AG09319 (cell line): ENCODE results near the gene CPEB4.

Experiments used
- DNase-seq: peaks from one replicate; pipeline ENCODE4 v3.0.0-alpha.2; 2010; ENCODE audit warnings: low read depth; ENCODE audit errors: extremely low read depth
- TF ChIP-seq, protein P1 (sequence below): IDR thresholded peaks from 2 replicates; pipeline ENCODE4 v1.5.1; 2011; ENCODE audit warnings: low read depth, mild to moderate bottlenecking, inconsistent platforms, low read length, moderate library complexity

The CPEB4 gene

DNA sequence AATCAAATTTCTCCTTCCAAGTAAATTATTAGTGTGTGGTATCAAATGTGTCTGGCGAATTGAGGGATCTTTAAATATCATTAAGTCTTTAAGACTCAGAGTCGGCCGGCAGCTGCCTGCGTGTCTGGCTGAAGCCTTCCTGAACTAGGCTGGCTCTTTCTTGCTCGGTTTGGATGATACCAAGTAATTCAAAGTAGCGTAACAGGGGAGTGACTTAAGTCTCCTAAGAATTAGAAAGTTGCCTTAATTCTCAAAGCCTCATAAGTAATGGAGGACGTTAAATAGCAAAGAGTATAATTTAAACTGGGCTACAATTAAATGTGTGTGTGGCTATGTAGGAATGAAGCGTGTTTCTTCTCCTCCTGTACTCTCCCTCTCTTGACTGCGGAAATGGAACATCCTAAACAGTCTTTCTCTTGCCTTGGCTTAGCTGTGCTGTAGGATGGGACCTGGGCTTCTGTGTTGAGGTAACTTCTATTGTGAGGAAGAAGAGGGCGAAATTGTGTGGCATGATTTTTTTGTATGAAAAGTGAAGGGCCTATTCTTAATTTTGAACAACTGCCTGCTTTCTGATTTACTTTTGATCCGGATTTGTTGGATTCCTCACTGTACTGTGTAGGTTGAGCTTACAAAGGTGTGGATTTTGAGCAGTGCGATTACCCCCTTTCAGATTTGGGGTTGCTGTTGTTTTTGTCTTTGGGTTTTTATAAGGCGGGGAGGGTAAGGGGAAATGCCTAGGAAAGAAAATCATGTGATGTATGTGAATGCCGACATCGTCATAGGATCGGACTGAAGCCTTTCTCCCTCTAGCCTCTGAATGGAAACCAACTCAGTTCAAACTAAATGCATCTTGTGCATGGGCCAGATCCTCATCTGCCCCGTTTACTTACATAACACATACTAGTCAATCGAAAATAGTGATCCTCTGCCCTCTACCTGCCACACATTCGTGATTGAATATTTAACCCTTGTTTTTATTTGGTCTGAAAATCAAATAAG is 29.9 kb downstream of the CPEB4 start:
- peak; percentile 72 for DNase-seq

DNA sequence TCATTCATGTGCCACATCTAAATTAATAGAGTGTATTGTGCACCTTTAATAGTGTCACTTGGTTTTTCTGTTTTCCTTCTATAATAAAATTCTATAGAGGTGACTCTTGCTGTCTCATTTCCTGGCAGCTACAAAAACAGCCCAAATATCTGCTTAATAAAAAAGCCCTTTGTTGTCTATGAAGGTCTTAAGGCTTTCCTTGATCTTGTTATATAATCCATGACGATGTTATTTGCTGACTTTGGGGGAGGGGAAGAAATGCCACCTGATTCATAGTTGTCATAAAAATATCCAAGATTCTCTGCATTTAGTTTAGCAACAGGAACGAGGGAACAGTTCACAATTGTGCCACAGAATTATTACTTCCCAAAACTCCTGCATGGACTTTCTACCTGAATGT is 31.3 kb downstream of the CPEB4 start:
- DNase-seq = no peak

More for the DNA sequence above, 29.9 kb downstream of the CPEB4 start:
- TF ChIP-seq, protein P1, sequence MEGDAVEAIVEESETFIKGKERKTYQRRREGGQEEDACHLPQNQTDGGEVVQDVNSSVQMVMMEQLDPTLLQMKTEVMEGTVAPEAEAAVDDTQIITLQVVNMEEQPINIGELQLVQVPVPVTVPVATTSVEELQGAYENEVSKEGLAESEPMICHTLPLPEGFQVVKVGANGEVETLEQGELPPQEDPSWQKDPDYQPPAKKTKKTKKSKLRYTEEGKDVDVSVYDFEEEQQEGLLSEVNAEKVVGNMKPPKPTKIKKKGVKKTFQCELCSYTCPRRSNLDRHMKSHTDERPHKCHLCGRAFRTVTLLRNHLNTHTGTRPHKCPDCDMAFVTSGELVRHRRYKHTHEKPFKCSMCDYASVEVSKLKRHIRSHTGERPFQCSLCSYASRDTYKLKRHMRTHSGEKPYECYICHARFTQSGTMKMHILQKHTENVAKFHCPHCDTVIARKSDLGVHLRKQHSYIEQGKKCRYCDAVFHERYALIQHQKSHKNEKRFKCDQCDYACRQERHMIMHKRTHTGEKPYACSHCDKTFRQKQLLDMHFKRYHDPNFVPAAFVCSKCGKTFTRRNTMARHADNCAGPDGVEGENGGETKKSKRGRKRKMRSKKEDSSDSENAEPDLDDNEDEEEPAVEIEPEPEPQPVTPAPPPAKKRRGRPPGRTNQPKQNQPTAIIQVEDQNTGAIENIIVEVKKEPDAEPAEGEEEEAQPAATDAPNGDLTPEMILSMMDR = no peak

GRCh38 chr5:173920024-173920753 is 32.0 kb downstream of the CPEB4 start:
- TF ChIP-seq, protein P1 = no peak
- DNase-seq = no peak

More for the DNA sequence above, 31.3 kb downstream of the CPEB4 start:
- TF ChIP-seq, protein P1 = no peak

- TF ChIP-seq, protein P1 = no peak
- no peak for DNase-seq
Measured at GRCh38 chr5:173920866-173921555, 32.9 kb downstream of the CPEB4 start.

GRCh38 chr5:173922527-173922926 is 34.4 kb downstream of the CPEB4 start:
- DNase-seq = no peak
- TF ChIP-seq, protein P1 = no peak

DNA sequence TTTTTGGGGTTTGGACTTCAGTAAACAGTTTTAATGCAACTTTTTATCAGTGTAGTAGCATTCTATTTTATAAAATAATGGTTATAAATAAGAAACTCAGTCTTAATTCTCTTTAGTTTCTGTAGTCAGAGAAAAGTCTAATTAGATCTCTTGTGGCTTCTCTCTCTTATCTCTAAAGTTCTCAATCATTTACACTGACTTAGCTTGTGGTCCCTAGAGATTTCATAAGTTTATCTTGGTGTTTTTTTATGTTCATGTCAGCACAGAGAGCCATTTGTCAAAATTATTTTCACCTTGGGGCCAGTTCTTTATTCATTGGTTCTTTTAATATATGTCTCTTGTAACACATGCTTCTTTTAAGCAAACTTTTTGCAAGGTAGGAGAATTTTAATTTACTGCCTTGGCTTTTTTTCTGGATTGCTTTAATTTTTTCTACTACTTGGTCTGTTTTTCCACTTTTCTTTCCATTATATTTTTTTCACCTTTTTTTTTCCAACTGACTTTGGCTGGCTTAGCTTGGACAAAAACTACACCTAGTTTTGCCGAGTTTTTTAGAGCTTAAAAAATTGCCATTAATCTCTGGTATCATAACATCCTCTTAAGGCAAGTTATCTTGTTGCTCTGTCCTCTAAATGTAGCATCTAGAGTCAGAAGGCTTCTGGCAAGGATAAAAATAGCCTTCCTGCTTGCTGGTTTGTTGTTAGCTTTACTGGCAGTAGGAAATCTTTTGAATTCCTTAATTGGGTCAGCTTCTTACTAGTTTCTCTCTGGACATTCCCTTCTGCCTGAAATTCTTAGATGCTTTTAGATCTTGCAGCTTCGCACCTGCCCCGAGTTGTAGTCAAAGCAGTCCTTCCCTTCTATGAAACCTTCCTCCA is 35.3 kb downstream of the CPEB4 start:
- DNase-seq = no peak

More for the DNA sequence above, 35.3 kb downstream of the CPEB4 start:
- TF ChIP-seq, protein P1 = no peak
